ENCODE results near the gene DPP6. TPM values are rescaled to one million over a fixed set of nuclear protein-coding genes. Genes with fewer than 3 reads are reported as not detected.
A peak's percentile ranks its signal among the peaks of the same experiment; 100 is the strongest.
"Not testable (repeated sequence)": the region's sequence is repeated elsewhere in the genome, so short reads cannot be mapped to it uniquely, and the experiment has no call there.

Gene DPP6
- total RNA-seq (2014; rRNA removed; shearing (Covaris generic)) (not detected in 2 replicates), total RNA-seq (2022) (not detected in 2 replicates), Bru-seq, nascent RNA (percentile 0 among the genes with signal in this experiment), BruChase-seq, experiment 1, labeled RNA remaining after a 6-hour chase (percentile 0 among the genes with signal in this experiment), BruChase-seq, experiment 2, labeled RNA remaining after a 2-hour chase (percentile 1 among the genes with signal in this experiment)
- long read RNA-seq: 0 reads

DNA sequence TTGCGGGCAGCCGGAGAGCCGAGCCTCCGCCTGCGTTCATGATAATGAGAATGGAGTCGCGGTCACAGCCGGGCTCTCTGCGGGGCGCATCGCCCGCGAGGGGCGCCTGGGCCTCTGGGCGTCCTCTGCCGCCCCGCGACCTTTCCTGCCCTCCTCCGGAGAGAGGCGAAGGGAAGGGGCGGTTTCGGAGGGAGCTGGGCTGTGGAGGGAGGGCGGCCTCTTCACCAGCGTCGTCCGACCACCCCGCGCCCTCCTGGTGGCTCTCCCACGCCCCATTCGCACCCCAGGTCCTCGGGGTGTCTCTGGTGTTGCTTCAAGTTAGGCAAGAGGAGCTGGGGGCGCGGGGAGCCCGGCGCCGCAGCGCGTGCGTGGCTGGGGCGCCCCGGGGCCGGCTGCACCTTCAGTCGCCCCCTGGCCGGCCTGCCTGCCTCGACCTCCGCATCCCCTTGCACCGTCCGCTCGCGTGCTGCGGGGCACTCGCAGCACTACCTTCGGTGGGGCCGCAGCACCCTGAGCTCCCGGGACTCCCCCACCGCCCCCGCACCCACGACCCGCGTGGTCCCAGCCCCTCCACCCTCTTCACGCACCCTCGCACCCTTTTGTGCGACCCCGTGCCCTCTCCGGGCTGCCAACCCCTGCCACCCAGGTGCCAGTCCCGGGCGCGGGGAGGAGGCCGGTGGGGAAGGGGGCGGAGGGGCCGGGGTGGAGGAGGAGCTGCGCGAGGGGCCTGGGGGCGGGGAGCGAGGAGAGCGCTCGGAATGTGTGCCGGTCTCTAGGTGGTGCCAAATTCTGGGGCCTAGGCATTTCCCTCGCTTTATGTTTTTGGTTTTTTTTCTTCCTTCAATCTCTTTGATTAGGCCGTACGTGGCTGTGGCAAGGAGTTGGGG lies at the start of gene DPP6:
TSS of gene DPP6 (plus strand) at position 756 of the 887 bp plus-strand sequence.
- H3K79me2 ChIP-seq (ENCODE audit: insufficient read depth, low read depth, low read length); DNase-seq (ENCODE audit: low spot score); H3K4me2 ChIP-seq (ENCODE audit: low read length); H3K36me3 ChIP-seq (ENCODE audit: insufficient read depth, low read length); H2AFZ ChIP-seq (ENCODE audit: low read length); intact Hi-C loops (cut with micrococcal nuclease; ENCODE audit: unreplicated experiment); CTCF ChIA-PET (ENCODE audit: unreplicated experiment); H3K27ac ChIP-seq (ENCODE audit: low read depth, low read length, poor library complexity, severe bottlenecking); H3K9me3 ChIP-seq (ENCODE audit: low read length); BruUV-seq (replicated peaks); H3K4me1 ChIP-seq (ENCODE audit: insufficient read depth, low read length, poor library complexity, severe bottlenecking); H3K9me2 ChIP-seq (ENCODE audit: insufficient read depth, low read length); H3K4me3 ChIP-seq (ENCODE audit: low read depth, low read length, poor library complexity, severe bottlenecking); H4K20me1 ChIP-seq (ENCODE audit: insufficient read depth, low read length); POLR2A ChIA-PET: not testable (repeated sequence)

DNA sequence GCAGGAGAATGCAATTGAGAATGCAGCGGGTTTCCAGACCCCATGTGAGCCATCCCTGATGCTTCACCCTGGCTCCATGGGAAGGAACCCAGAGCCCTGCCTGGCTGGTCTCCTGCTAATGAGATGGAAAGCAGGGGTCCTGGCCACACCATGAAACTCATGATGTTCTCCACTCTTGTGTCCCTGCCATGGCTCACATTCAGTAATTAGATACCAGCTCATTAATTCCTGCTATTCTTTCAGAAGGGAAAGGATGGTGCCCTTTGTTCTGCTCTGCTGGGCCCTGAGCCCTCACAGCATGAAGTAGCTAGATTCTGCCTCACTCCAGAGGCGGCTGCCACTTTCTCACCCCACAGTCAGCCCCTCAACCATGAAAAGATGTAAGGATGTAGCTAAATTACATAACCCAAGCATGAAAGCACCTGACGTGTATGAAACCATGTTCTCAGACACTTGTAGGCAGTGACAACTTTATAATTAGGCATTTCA lies 42.7 kb upstream of the DPP6 start:
- H3K9me3 ChIP-seq (ENCODE audit: low read length); POLR2A ChIA-PET; H3K4me2 ChIP-seq (ENCODE audit: low read length); H3K27ac ChIP-seq (ENCODE audit: low read depth, low read length, poor library complexity, severe bottlenecking); H4K20me1 ChIP-seq (ENCODE audit: insufficient read depth, low read length); intact Hi-C loops (cut with micrococcal nuclease; ENCODE audit: unreplicated experiment); H2AFZ ChIP-seq (ENCODE audit: low read length); BruUV-seq (replicated peaks); H3K36me3 ChIP-seq (ENCODE audit: insufficient read depth, low read length); H3K4me3 ChIP-seq (ENCODE audit: low read depth, low read length, poor library complexity, severe bottlenecking); H3K79me2 ChIP-seq (ENCODE audit: insufficient read depth, low read depth, low read length); CTCF ChIA-PET (ENCODE audit: unreplicated experiment); DNase-seq (ENCODE audit: low spot score); H3K4me1 ChIP-seq (ENCODE audit: insufficient read depth, low read length, poor library complexity, severe bottlenecking); H3K9me2 ChIP-seq (ENCODE audit: insufficient read depth, low read length): not testable (repeated sequence)

DNA sequence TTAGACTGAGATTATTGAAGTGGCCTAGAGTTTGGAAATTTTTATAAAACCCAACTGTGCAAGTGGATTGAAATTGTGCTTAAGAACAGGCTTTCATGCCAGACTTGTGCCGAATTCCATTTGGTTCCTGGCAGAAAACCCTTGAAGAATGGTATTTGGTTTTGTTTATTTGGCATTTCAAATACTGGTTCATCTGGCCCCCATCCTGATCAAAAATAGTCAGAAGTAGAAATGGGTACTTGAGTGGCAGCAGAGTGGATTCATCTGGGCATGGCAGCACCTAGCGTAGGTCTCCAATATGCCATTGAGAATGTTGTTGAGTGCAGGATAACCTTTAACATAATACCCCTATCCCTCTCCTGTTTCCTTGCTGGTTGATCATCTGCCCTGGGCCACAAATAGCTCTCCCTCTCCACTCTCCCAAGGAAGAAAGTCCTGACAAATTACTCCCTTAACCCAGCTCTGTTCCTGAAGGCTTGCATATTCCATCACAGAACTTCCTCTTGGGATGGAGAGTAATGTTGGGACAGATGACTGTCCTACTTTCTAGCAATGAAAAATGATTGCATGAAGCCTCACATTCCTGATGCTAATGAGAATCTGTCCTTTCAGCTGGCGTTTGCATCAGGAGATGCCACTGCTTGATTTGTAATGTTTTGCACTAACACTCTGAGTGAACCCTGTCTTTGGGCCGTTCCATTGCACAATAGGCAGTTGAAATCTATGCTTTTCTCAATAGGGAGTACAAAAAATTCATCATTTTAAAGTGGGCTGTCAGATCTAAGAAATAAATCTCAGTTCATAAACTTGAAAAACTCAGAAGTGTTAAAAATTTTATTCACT lies 41.3 kb upstream of the DPP6 start:
- H3K36me3 ChIP-seq (ENCODE audit: insufficient read depth, low read length); H2AFZ ChIP-seq (ENCODE audit: low read length); H3K4me2 ChIP-seq (ENCODE audit: low read length); H3K79me2 ChIP-seq (ENCODE audit: insufficient read depth, low read depth, low read length); BruUV-seq (replicated peaks); CTCF ChIA-PET (ENCODE audit: unreplicated experiment); POLR2A ChIA-PET; H3K27ac ChIP-seq (ENCODE audit: low read depth, low read length, poor library complexity, severe bottlenecking); H4K20me1 ChIP-seq (ENCODE audit: insufficient read depth, low read length); H3K9me3 ChIP-seq (ENCODE audit: low read length); H3K9me2 ChIP-seq (ENCODE audit: insufficient read depth, low read length); intact Hi-C loops (cut with micrococcal nuclease; ENCODE audit: unreplicated experiment); H3K4me1 ChIP-seq (ENCODE audit: insufficient read depth, low read length, poor library complexity, severe bottlenecking); DNase-seq (ENCODE audit: low spot score); H3K4me3 ChIP-seq (ENCODE audit: low read depth, low read length, poor library complexity, severe bottlenecking): not testable (repeated sequence)

DNA sequence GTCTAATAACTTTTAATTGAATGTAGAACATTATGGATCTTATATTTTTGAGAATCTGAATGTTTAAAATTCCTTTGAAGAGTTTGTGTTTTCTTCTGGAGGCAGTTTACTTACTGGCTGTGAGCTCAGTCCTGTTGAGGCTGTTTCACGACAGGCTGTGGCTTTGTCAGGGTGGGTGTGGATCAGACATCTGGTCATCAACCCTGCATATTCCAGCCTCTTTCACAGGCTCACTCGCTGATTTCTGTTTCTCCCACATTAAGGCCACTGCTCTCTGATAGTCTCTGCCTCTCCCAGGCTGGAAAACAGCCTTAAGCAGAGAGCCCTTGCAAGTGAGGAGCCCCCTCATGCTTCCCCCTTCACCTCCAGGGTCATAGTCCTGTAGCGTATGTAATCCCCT lies 39.4 kb upstream of the DPP6 start:
- BruUV-seq (replicated peaks); H3K79me2 ChIP-seq (ENCODE audit: insufficient read depth, low read depth, low read length); H4K20me1 ChIP-seq (ENCODE audit: insufficient read depth, low read length); H3K9me3 ChIP-seq (ENCODE audit: low read length); H3K36me3 ChIP-seq (ENCODE audit: insufficient read depth, low read length); H3K4me1 ChIP-seq (ENCODE audit: insufficient read depth, low read length, poor library complexity, severe bottlenecking); POLR2A ChIA-PET; CTCF ChIA-PET (ENCODE audit: unreplicated experiment); H3K4me2 ChIP-seq (ENCODE audit: low read length); H3K27ac ChIP-seq (ENCODE audit: low read depth, low read length, poor library complexity, severe bottlenecking); H3K9me2 ChIP-seq (ENCODE audit: insufficient read depth, low read length); intact Hi-C loops (cut with micrococcal nuclease; ENCODE audit: unreplicated experiment); DNase-seq (ENCODE audit: low spot score); H2AFZ ChIP-seq (ENCODE audit: low read length); H3K4me3 ChIP-seq (ENCODE audit: low read depth, low read length, poor library complexity, severe bottlenecking): not testable (repeated sequence)

DNA sequence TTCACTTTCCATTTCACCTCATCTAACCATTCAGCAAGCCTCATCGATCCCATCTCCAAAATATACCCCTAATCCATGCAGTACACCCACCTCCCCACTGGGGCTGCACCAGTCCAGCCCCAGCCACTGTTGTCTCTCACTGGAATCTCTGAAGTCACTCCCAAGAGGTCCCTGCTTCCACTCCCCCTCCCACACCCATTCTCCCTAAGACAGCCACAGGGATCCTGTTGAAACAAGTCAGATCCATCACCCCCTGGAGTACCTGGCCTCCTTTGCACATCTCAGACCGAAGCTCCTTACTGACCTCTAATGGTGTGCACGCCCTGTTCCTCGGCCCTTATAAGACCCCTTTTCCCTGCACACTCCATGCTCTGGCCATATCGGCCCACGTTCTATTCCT lies 36.6 kb upstream of the DPP6 start:
- H2AFZ ChIP-seq (ENCODE audit: low read length); DNase-seq (ENCODE audit: low spot score); H3K9me2 ChIP-seq (ENCODE audit: insufficient read depth, low read length); CTCF ChIA-PET (ENCODE audit: unreplicated experiment); H3K4me1 ChIP-seq (ENCODE audit: insufficient read depth, low read length, poor library complexity, severe bottlenecking); POLR2A ChIA-PET; BruUV-seq (replicated peaks); H3K36me3 ChIP-seq (ENCODE audit: insufficient read depth, low read length); H3K27ac ChIP-seq (ENCODE audit: low read depth, low read length, poor library complexity, severe bottlenecking); H3K79me2 ChIP-seq (ENCODE audit: insufficient read depth, low read depth, low read length); H4K20me1 ChIP-seq (ENCODE audit: insufficient read depth, low read length); intact Hi-C loops (cut with micrococcal nuclease; ENCODE audit: unreplicated experiment); H3K4me2 ChIP-seq (ENCODE audit: low read length); H3K9me3 ChIP-seq (ENCODE audit: low read length); H3K4me3 ChIP-seq (ENCODE audit: low read depth, low read length, poor library complexity, severe bottlenecking): not testable (repeated sequence)

DNA sequence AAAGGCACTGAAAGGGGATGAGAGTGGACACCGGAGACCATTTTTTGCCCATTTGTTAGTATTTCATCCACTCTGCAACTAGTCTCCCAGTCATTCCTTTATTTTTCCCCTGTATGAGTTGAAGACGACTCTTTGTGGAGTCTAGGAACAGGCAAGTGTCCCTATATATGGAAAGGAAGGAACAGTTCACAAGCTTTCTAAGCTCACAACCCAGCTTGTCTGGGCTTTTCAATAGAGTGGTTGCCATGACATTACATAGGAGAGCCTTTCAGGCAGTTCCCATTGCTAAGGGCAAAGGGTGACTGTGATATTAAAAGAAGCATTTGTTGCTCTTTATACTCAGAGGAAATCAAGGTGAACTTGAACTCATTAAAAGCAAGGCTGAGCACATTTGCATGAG lies 33.8 kb upstream of the DPP6 start:
- CTCF ChIA-PET (ENCODE audit: unreplicated experiment); H3K4me3 ChIP-seq (ENCODE audit: low read depth, low read length, poor library complexity, severe bottlenecking); DNase-seq (ENCODE audit: low spot score); H3K4me1 ChIP-seq (ENCODE audit: insufficient read depth, low read length, poor library complexity, severe bottlenecking); H2AFZ ChIP-seq (ENCODE audit: low read length); H3K9me3 ChIP-seq (ENCODE audit: low read length); H3K9me2 ChIP-seq (ENCODE audit: insufficient read depth, low read length); intact Hi-C loops (cut with micrococcal nuclease; ENCODE audit: unreplicated experiment); H3K36me3 ChIP-seq (ENCODE audit: insufficient read depth, low read length); H4K20me1 ChIP-seq (ENCODE audit: insufficient read depth, low read length); POLR2A ChIA-PET; H3K4me2 ChIP-seq (ENCODE audit: low read length); BruUV-seq (replicated peaks); H3K79me2 ChIP-seq (ENCODE audit: insufficient read depth, low read depth, low read length); H3K27ac ChIP-seq (ENCODE audit: low read depth, low read length, poor library complexity, severe bottlenecking): not testable (repeated sequence)
